22Rv1 (cell line): ENCODE data around the gene SPECC1L.

Source experiments
- H3K27ac ChIP-seq: fragments of 450-650 bp; 2 replicates; pipeline ENCODE4 v1.5.1; 2017
- ZFX ChIP-seq: fragments of 450-650 bp; IDR thresholded peaks from 2 replicates; pipeline ENCODE4 v1.6.1; 2017; ENCODE audit warnings: antibody characterized with exemption, borderline replicate concordance
- TF ChIP-seq, protein P1 (sequence below): fragments of 450-650 bp; IDR thresholded peaks from 2 replicates; pipeline ENCODE4 v1.5.1; 2017; ENCODE audit warnings: mild to moderate bottlenecking

SPECC1L gene

DNA sequence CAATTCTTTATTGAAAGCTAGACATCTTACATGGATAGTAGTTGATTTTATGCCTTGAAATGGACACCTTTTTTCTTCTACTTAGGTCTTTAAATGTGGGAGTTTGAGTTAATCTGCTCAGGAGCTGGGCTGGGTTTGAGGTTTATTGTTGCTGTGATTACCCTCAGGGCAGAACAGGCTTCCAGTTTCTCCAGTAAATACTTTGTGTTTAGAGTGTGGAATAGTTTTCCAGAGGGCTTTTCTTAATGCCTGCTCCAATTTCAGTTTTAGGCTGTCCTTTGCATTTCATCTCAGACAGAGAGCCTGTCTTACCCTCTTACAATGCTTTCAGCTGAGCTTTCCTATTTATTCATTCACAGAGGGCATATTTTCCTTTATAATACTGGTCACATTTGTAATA lies 86.9 kb downstream of the SPECC1L start:
- peak overlapping the region; percentile 75 for H3K27ac ChIP-seq
- TF ChIP-seq, protein P1, sequence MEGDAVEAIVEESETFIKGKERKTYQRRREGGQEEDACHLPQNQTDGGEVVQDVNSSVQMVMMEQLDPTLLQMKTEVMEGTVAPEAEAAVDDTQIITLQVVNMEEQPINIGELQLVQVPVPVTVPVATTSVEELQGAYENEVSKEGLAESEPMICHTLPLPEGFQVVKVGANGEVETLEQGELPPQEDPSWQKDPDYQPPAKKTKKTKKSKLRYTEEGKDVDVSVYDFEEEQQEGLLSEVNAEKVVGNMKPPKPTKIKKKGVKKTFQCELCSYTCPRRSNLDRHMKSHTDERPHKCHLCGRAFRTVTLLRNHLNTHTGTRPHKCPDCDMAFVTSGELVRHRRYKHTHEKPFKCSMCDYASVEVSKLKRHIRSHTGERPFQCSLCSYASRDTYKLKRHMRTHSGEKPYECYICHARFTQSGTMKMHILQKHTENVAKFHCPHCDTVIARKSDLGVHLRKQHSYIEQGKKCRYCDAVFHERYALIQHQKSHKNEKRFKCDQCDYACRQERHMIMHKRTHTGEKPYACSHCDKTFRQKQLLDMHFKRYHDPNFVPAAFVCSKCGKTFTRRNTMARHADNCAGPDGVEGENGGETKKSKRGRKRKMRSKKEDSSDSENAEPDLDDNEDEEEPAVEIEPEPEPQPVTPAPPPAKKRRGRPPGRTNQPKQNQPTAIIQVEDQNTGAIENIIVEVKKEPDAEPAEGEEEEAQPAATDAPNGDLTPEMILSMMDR = no peak
- no peak for TF ChIP-seq ZFX

DNA sequence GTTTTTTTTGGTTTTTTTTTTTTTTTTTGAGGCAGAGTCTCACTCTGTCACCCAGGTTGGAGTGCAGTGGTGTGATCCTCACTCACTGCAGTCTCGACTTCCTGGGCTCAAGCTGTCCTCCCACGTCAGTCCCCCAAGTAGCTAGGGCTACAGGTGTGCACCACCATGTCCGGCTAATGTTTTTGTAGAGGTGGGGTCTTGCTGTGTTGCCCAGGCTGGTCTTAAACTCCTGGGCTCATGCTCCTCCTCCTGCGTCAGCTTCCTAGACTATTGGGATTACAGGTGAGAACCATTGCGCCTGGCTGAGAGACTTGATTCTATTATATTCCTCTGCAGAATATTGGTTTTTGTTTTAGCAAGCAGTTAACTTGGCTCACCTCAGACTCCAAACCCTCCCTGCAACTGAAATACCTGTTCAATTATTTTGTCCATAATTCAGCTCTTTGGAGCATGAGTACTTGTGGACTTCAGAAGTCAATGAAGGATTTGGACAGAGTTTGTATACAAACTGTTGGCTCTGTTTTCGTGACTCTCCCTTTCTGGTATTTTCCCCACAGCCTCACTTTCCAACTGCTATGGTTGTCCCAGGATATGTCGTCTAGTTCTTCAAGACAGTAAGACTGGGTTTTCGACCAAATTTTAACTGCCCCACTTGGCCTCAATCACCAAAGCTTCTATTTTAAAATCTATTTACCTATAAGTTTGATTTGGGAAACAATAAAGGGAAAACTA lies 87.6 kb downstream of the SPECC1L start:
- no peak for TF ChIP-seq ZFX
- TF ChIP-seq, protein P1 = no peak
- peak overlapping the region; percentile 75 for H3K27ac ChIP-seq

DNA sequence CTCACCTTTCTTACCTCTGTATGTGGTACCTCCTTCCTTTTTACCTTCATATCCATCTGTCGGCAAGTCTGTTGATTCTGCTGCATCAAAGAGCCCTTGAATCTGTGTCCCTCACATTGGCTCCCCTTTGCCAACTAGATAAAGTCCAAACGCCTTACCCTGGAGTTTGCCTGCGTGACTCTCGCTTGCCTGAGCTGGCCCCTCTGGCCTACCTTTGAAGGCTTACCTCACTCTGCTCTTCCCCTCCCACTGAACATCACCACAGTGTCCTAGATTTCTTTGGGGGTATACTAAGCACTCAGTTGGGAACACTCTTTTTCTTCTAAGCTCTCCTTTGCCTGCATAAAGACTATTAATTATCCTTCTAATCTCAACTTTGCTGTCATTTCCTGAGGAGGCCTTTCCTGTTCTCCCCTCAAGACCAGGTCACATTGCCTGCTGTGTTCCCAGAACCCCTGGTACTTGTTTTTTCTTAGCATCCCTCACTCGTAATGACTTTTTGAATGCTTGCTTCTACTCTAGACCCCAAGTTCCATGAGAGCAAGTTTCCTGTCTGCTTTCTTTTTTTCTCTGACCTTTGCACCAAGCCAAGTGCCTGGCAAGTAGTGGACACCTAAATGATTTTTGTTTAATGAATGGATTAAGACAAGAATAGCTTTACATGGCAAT lies 89.0 kb downstream of the SPECC1L start:
- peak overlapping the region; percentile 75 for H3K27ac ChIP-seq
- TF ChIP-seq, protein P1 = no peak
- no peak for TF ChIP-seq ZFX

DNA sequence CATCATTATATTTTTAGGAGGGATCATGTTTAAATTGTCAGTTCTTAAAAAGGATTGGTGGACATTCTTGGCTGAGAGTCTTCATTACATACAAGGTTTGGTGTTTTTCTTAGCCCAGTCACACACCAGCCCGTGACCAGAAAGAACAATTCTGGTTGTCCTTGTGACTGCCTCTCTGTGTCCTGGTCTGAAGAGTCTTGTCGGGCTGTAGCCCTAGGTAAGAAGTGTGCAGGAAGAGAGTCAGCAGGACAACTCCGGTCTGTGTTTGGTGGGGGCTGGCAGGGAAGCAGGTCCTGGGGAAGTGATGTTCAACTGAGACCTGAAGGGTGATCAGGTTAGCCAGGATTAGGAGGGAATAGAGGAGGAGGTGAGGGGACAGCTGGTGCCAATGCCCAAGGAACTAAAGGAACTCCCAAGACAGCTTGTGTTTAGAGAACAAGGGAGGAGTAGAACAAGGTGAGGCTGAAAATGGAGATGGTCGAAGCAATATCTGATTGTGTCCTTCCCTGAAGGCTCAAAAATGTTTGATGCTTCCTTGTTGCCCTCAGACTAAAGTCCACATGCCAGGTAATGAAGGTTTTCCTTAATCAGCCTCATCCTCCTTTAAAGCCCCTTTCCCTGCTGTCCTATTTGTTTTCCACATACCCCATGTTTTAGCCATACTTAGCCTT lies 91.5 kb downstream of the SPECC1L start:
- no peak overlapping the region for H3K27ac ChIP-seq
- TF ChIP-seq, protein P1 = no peak
- no peak for TF ChIP-seq ZFX

DNA sequence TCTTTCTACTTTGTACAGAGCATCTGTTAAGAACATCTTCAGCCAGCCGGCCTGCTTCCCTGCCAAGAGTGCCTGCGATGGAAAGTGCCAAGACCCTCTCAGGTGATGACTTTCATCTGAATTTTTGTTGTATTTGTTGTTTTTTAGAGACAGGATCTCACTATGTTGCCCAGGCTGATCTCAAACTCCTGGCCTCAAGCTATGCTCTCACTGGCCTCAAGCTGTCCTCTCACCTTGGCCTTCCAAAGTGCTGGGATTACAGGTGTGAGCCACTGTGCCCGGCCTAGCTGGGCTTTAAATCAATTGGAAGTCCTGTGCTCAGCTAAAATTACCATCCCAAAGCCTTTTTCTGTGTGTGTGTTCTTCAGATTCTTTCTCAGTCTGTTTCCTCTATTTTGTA lies 92.6 kb downstream of the SPECC1L start:
- TF ChIP-seq, protein P1 = no peak
- no peak for TF ChIP-seq ZFX
- no peak overlapping the region for H3K27ac ChIP-seq

DNA sequence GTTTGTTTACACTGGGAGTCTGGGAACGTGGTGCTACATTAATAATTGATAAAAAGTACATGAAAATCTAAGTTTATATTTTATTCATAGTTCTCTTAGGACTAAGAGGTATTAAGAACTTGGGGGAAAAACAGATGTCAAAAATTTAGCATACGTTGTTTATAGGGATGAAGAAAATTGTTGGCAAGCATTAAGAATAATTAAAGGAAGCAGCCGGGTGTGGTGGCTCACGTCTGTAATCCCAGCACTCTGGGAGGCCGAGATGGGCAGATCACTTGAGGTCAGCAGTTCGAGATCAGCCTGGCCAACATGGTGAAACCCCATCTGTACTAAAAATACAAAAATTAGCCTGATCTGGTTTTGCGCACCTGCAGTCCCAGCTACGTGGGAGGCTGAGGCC lies 96.1 kb downstream of the SPECC1L start:
- no peak for TF ChIP-seq ZFX
- TF ChIP-seq, protein P1 = no peak
- no peak overlapping the region for H3K27ac ChIP-seq

DNA sequence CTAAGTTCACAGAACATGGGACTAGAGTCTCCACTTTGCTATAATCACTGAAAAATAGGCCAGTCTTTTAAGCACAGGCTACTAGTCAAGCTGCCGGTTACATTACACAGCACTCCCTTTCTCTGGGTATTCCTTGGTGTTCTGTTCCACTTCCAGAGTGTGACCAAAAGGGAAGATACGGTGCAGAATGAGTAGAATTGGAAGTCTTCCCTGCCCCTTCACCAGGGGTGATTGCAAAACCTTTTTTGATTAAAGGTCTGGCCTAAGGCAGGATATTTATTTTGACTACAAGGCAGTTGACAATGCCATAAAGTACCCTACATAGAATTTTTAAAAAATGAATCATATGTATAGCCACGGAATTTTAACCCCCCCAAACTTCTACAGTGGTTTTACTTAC lies 97.2 kb downstream of the SPECC1L start:
- no peak for TF ChIP-seq ZFX
- TF ChIP-seq, protein P1 = no peak
- H3K27ac ChIP-seq = no peak overlapping the region
